Thymus (tissue), 14 donors: ENCODE data around the gene ZNF318. TPM values are rescaled to one million over a fixed set of nuclear protein-coding genes. Genes with fewer than 3 reads are reported as not detected.
"Not testable (repeated sequence)": the region's sequence is repeated elsewhere in the genome, so short reads cannot be mapped to it uniquely, and the experiment has no call there.

Experiments used
- DNase-seq, 9 donors: peaks; one replicate each; pipeline ENCODE4 v3.0.0-alpha.2; 2013; ENCODE audit warnings: low spot score in 9 of 9, low read depth in 6 of 9, missing footprints in 1 of 9
- H3K27ac ChIP-seq, 2 donors: one replicate each; pipeline ENCODE4 v1.5.1; 2013; ENCODE audit warnings: control low read depth in 1 of 2, low read depth in 1 of 2, low read length in 1 of 2, mild to moderate bottlenecking in 1 of 2, moderate library complexity in 1 of 2
- H3K27me3 ChIP-seq, 2 donors: one replicate each; pipeline ENCODE4 v1.5.1; 2013; ENCODE audit warnings: low read length in 1 of 2; ENCODE audit not compliant: control insufficient read depth in 2 of 2, insufficient read depth in 1 of 2
- H3K36me3 ChIP-seq, 2 donors: one replicate each; pipeline ENCODE4 v1.5.1; 2013; ENCODE audit warnings: low read length in 1 of 2, mild to moderate bottlenecking in 1 of 2, moderate library complexity in 1 of 2; ENCODE audit not compliant: control insufficient read depth in 2 of 2, insufficient read depth in 2 of 2
- H3K4me1 ChIP-seq, 2 donors: one replicate each; pipeline ENCODE4 v1.5.1; 2013; ENCODE audit warnings: low read length in 2 of 2; ENCODE audit not compliant: control insufficient read depth in 2 of 2, insufficient read depth in 2 of 2
- H3K4me3 ChIP-seq, 2 donors: one replicate each; pipeline ENCODE4 v1.5.1; 2013; ENCODE audit warnings: low read length in 2 of 2, control low read depth in 1 of 2, mild to moderate bottlenecking in 1 of 2
- H3K9me3 ChIP-seq, 2 donors: one replicate each; pipeline ENCODE4 v1.5.1; 2013; ENCODE audit warnings: low read length in 1 of 2, mild to moderate bottlenecking in 1 of 2; ENCODE audit not compliant: control insufficient read depth in 2 of 2, insufficient read depth in 1 of 2
- WGBS: extraction: QIAGEN DNeasy Blood & Tissue Kit; methylation state at CpG from one replicate; pipeline ENCODE4 v1.1.7; 2013; 5-methylcytosine and 5-hydroxymethylcytosine counted together
- long read RNA-seq, 10 donors: transcript quantifications; one replicate each; lab custom pipeline, GENCODE V29; 2026
- polyA plus RNA-seq: library from polyadenylated mRNA; stranded (reverse); fragments of 200-250 nt; gene quantifications from one replicate; pipeline ENCODE4 v1.2.3, GENCODE V29; 2013
- total RNA-seq: library from RNA; stranded (reverse); fragments of 120-200 nt; gene quantifications from one replicate; pipeline ENCODE4 v1.2.4, GENCODE V29; 2013
- donor health status: healthy.

The ZNF318 gene
- 8.0 TPM for total RNA-seq
- polyA plus RNA-seq: 9.2 TPM
- long read RNA-seq, donor 1: 0 reads
- long read RNA-seq, donor 2: 0 reads
- long read RNA-seq, donor 3, full-length matches to known transcripts: 1 of 1 reads
- long read RNA-seq, donor 3, partial matches to known transcripts: 0 of 1 reads
- long read RNA-seq, donor 3, other reads (novel, unspliced or antisense): 0 of 1 reads
- long read RNA-seq, donor 4, full-length matches to known transcripts: 2 of 2 reads
- long read RNA-seq, donor 4, partial matches to known transcripts: 0 of 2 reads
- long read RNA-seq, donor 4, other reads (novel, unspliced or antisense): 0 of 2 reads
- long read RNA-seq, donor 5, partial matches to known transcripts: 5 of 10 reads
- long read RNA-seq, donor 5, other reads (novel, unspliced or antisense): 5 of 10 reads
- long read RNA-seq, donor 6: 0 reads
- long read RNA-seq, donor 7: 0 reads
- long read RNA-seq, donor 8: 0 reads
- long read RNA-seq, donor 9, full-length matches to known transcripts: 1 of 1 reads
- long read RNA-seq, donor 9, partial matches to known transcripts: 0 of 1 reads
- long read RNA-seq, donor 9, other reads (novel, unspliced or antisense): 0 of 1 reads
- long read RNA-seq, donor 10: 0 reads

GRCh38 chr6:43369174-43370002 lies at the start of gene ZNF318:
TSS of gene ZNF318 (minus strand) at chr6:43369647. CDS start at chr6:43369365, 282 bp downstream.
- peak within 1 kb of the TSS; percentile 79 to 89 for H3K4me3 ChIP-seq
- under 1% methylated on average over 104 of the region's 104 CpGs for WGBS
- peak; percentile 74 to 98 (median 94) for DNase-seq
- peaks cover 2 to 12% of the 10 kb centered on the region in 2 donors for H3K27me3 ChIP-seq
- peaks cover 5 to 10% of the 10 kb centered on the region in 2 donors for H3K36me3 ChIP-seq
- H3K27ac ChIP-seq: peak within 1 kb of the TSS; percentile 80 to 85
- no peaks in the 10 kb centered on the region for H3K9me3 ChIP-seq
- peaks cover 18 to 22% of the 10 kb centered on the region in 2 donors for H3K4me1 ChIP-seq

DNA sequence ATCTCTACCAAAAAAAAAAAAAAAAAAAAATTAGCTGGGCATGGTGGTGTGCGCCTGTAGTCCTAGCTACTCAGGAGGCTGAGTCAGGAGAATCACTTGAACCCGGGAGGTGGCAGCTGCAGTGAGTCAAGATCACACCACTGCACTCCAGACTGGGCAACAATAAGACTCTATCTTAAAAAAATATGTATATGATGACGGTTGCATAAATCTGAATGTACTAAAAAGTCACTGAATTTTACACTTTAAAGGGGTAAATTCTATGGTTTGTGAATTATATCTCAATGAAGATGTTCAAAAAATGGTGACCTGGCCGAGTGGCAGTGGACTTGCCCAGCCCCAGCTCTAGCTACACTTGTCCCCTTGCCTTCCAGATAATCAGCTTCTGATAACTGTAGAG lies 47.5 kb upstream of the ZNF318 start:
- Histone ChIP-seq H3K4me3 (no peak overlapping the region), H3K27ac (no peak overlapping the region), H3K9me3 (peaks cover 0 to 15% of the 10 kb centered on the region in 2 donors), H3K36me3 (no peaks in the 10 kb centered on the region), H3K4me1 (no peaks in the 10 kb centered on the region), H3K27me3 (peaks cover 0 to 11% of the 10 kb centered on the region in 2 donors)
- WGBS: 96% methylated on average over 4 of the region's 4 CpGs
- DNase-seq: no peak

GRCh38 chr6:43415275-43415674 lies 45.8 kb upstream of the ZNF318 start:
- 98% methylated on average over 8 of the region's 8 CpGs for WGBS

GRCh38 chr6:43413002-43413401 lies 43.6 kb upstream of the ZNF318 start:
- H3K4me3 ChIP-seq: no peak overlapping the region
- 97% methylated on average over 2 of the region's 2 CpGs for WGBS

More at GRCh38 chr6:43415275-43415674, 45.8 kb upstream of the ZNF318 start:
- H3K27ac ChIP-seq, DNase-seq, H3K4me1 ChIP-seq, H3K27me3 ChIP-seq, H3K4me3 ChIP-seq, H3K36me3 ChIP-seq: not testable (repeated sequence)
- H3K9me3 ChIP-seq: peaks cover 0 to 15% of the 10 kb centered on the region in 2 donors

GRCh38 chr6:43412541-43412940 lies 43.1 kb upstream of the ZNF318 start:
- H3K9me3 ChIP-seq: peaks cover 0 to 15% of the 10 kb centered on the region in 2 donors
- H3K27ac ChIP-seq: no peak overlapping the region
- 83% methylated on average over 5 of the region's 5 CpGs for WGBS
- no peaks in the 10 kb centered on the region for H3K36me3 ChIP-seq
- no peak for DNase-seq
- peaks cover 0 to 8% of the 10 kb centered on the region in 2 donors for H3K27me3 ChIP-seq
- no peaks in the 10 kb centered on the region for H3K4me1 ChIP-seq
- H3K4me3 ChIP-seq: no peak overlapping the region

More at GRCh38 chr6:43413002-43413401, 43.6 kb upstream of the ZNF318 start:
- peaks cover 0 to 8% of the 10 kb centered on the region in 2 donors for H3K27me3 ChIP-seq
- H3K9me3 ChIP-seq: peaks cover 0 to 15% of the 10 kb centered on the region in 2 donors
- H3K36me3 ChIP-seq: no peaks in the 10 kb centered on the region
- H3K4me1 ChIP-seq: no peaks in the 10 kb centered on the region
- no peak overlapping the region for H3K27ac ChIP-seq
- DNase-seq: no peak

- H3K27me3 ChIP-seq, DNase-seq, H3K27ac ChIP-seq, H3K36me3 ChIP-seq, H3K4me3 ChIP-seq, H3K4me1 ChIP-seq: not testable (repeated sequence)
- WGBS: 97% methylated on average over 1 of the region's 1 CpG
- peaks cover 0 to 15% of the 10 kb centered on the region in 2 donors for H3K9me3 ChIP-seq
Observed at GRCh38 chr6:43410776-43411175, 41.3 kb upstream of the ZNF318 start.

- 96% methylated on average over 4 of the region's 4 CpGs for WGBS
- Histone ChIP-seq H3K27ac (no peak overlapping the region), H3K36me3 (no peaks in the 10 kb centered on the region), H3K4me1 (no peaks in the 10 kb centered on the region), H3K9me3 (peaks cover 0 to 10% of the 10 kb centered on the region in 2 donors), H3K27me3 (peaks cover 0 to 11% of the 10 kb centered on the region in 2 donors), H3K4me3 (no peak overlapping the region)
- DNase-seq: no peak
Observed at GRCh38 chr6:43408259-43408658, 38.8 kb upstream of the ZNF318 start.

DNA sequence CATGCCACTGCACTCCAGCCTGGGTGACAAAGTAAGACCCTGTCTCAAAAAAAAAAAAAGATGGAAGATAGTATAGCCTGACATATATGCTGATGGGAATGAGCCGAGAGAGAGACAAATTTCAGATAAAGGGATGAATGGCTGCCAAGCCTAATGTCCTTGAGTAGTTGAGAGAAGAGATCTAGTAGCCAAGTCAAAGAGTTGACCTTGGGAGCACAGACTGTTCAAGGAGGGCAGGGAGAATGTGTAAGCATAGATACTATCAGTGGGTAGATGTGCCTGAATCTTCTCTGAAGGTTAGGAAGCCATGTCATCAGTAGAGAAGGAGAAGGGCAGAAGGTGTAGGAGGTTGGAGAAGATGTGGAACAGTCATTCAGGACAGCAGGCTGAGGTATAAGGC lies 37.8 kb upstream of the ZNF318 start:
- H3K4me3 ChIP-seq: no peak overlapping the region
- 97% methylated on average over 1 of the region's 1 CpG for WGBS
- H3K4me1 ChIP-seq: no peaks in the 10 kb centered on the region
- no peak overlapping the region for H3K27ac ChIP-seq
- no peak for DNase-seq
- H3K27me3 ChIP-seq: peaks cover 0 to 8% of the 10 kb centered on the region in 2 donors
- no peaks in the 10 kb centered on the region for H3K36me3 ChIP-seq
- H3K9me3 ChIP-seq: peaks cover 0 to under 1% of the 10 kb centered on the region in 2 donors
